ENCODE data around the gene UGT8. TPM values are rescaled to one million over a fixed set of nuclear protein-coding genes. Genes with fewer than 3 reads are reported as not detected.

UGT8 gene, protein sequence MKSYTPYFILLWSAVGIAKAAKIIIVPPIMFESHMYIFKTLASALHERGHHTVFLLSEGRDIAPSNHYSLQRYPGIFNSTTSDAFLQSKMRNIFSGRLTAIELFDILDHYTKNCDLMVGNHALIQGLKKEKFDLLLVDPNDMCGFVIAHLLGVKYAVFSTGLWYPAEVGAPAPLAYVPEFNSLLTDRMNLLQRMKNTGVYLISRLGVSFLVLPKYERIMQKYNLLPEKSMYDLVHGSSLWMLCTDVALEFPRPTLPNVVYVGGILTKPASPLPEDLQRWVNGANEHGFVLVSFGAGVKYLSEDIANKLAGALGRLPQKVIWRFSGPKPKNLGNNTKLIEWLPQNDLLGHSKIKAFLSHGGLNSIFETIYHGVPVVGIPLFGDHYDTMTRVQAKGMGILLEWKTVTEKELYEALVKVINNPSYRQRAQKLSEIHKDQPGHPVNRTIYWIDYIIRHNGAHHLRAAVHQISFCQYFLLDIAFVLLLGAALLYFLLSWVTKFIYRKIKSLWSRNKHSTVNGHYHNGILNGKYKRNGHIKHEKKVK
- total RNA-seq (not detected), polyA plus RNA-seq (not detected)

GRCh38 chr4:114598191-114599121, at the start of gene UGT8:
Gene UGT8 (plus strand): TSS chr4:114598807. CDS start chr4:114622881, 24,074 bp downstream.
- Histone ChIP-seq H3K4me3 (ENCODE audit: low read depth in 1 of 3, low read length in 3 of 3) (peak within 1 kb of the TSS in 2 of 3 donors; percentile 32 to 44), H3K36me3 (ENCODE audit: control insufficient read depth in 4 of 4, insufficient read depth in 3 of 4, low read depth in 1 of 4, low read length in 3 of 4) (no peaks in the 10 kb centered on the region), H3K27me3 (ENCODE audit: control insufficient read depth in 4 of 4, insufficient read depth in 4 of 4, low read length in 3 of 4) (peaks cover 0 to 10% (median 5%) of the 10 kb centered on the region in 4 donors), H3K9me3 (ENCODE audit: control insufficient read depth in 4 of 4, low read length in 3 of 4) (no peaks in the 10 kb centered on the region), H3K9ac (ENCODE audit: low read depth in 1 of 2, low read length in 2 of 2) (no peak within 1 kb of the TSS), H3K27ac (ENCODE audit: low read depth in 1 of 2, low read length in 2 of 2) (no peak within 1 kb of the TSS), H3K4me1 (ENCODE audit: control insufficient read depth in 4 of 4, insufficient read depth in 4 of 4, low read length in 3 of 4) (peaks cover 3 to 19% (median 10%) of the 10 kb centered on the region in 4 donors)
- TF ChIP-seq HNF4A (conservative IDR thresholded peaks at IDR 0.05) (no peak), SP1 (IDR thresholded peaks at IDR 0.05) (no peak)
- DNase-seq (ENCODE audit: low spot score) = no peak
- 3% methylated on average over 82 of the region's 84 CpGs for WGBS

DNA sequence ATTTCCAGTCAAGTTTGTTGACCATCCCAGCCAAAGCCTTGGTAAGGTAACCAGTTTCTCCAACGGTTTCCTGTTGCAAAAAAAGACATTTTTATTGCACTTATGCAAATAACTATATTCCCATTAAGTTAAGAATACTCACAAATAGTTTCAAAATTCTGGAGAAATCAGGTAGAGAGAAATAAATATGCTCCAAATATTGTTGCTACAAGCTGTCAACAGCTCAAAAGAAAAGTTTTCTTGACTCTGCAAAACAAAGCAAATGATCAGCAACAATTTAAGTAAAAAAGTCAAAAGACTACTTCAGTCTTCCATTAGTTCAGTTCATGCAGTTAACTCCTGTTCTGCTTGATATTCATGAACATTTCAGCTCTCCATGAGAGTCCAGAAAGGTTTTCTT, 49.0 kb upstream of the UGT8 start:
- Histone ChIP-seq H3K4me1 (ENCODE audit: control insufficient read depth in 4 of 4, insufficient read depth in 4 of 4, low read length in 3 of 4) (no peaks in the 10 kb centered on the region), H3K27ac (ENCODE audit: low read depth in 1 of 2, low read length in 2 of 2) (no peak overlapping the region), H3K27me3 (ENCODE audit: control insufficient read depth in 4 of 4, insufficient read depth in 4 of 4, low read length in 3 of 4) (no peaks in the 10 kb centered on the region), H3K4me3 (ENCODE audit: low read depth in 1 of 3, low read length in 3 of 3) (no peak overlapping the region), H3K9ac (ENCODE audit: low read depth in 1 of 2, low read length in 2 of 2) (no peak overlapping the region), H3K9me3 (ENCODE audit: control insufficient read depth in 4 of 4, low read length in 3 of 4) (no peaks in the 10 kb centered on the region), H3K36me3 (ENCODE audit: control insufficient read depth in 4 of 4, insufficient read depth in 3 of 4, low read depth in 1 of 4, low read length in 3 of 4) (no peaks in the 10 kb centered on the region)
- TF ChIP-seq NR2F2 (IDR thresholded peaks at IDR 0.05) (no peak), HNF4G (IDR thresholded peaks at IDR 0.05) (no peak), RAD21 (IDR thresholded peaks at IDR 0.05) (no peak), JUND (IDR thresholded peaks at IDR 0.05) (no peak), SP1 (IDR thresholded peaks at IDR 0.05) (no peak), GABPA (IDR thresholded peaks at IDR 0.05 in 1 of 2, conservative IDR thresholded peaks at IDR 0.05 in 1 of 2) (no peak), ATF3 (IDR thresholded peaks at IDR 0.05) (no peak), MAX (IDR thresholded peaks at IDR 0.05) (no peak), FOXA1 (IDR thresholded peaks at IDR 0.05) (no peak), RXRA (IDR thresholded peaks at IDR 0.05) (no peak), TAF1 (conservative IDR thresholded peaks at IDR 0.05) (no peak), YY1 (IDR thresholded peaks at IDR 0.05) (no peak)
- TF ChIP-seq, protein P1, sequence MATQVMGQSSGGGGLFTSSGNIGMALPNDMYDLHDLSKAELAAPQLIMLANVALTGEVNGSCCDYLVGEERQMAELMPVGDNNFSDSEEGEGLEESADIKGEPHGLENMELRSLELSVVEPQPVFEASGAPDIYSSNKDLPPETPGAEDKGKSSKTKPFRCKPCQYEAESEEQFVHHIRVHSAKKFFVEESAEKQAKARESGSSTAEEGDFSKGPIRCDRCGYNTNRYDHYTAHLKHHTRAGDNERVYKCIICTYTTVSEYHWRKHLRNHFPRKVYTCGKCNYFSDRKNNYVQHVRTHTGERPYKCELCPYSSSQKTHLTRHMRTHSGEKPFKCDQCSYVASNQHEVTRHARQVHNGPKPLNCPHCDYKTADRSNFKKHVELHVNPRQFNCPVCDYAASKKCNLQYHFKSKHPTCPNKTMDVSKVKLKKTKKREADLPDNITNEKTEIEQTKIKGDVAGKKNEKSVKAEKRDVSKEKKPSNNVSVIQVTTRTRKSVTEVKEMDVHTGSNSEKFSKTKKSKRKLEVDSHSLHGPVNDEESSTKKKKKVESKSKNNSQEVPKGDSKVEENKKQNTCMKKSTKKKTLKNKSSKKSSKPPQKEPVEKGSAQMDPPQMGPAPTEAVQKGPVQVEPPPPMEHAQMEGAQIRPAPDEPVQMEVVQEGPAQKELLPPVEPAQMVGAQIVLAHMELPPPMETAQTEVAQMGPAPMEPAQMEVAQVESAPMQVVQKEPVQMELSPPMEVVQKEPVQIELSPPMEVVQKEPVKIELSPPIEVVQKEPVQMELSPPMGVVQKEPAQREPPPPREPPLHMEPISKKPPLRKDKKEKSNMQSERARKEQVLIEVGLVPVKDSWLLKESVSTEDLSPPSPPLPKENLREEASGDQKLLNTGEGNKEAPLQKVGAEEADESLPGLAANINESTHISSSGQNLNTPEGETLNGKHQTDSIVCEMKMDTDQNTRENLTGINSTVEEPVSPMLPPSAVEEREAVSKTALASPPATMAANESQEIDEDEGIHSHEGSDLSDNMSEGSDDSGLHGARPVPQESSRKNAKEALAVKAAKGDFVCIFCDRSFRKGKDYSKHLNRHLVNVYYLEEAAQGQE (IDR thresholded peaks at IDR 0.05) = no peak
- TF ChIP-seq, protein P2, sequence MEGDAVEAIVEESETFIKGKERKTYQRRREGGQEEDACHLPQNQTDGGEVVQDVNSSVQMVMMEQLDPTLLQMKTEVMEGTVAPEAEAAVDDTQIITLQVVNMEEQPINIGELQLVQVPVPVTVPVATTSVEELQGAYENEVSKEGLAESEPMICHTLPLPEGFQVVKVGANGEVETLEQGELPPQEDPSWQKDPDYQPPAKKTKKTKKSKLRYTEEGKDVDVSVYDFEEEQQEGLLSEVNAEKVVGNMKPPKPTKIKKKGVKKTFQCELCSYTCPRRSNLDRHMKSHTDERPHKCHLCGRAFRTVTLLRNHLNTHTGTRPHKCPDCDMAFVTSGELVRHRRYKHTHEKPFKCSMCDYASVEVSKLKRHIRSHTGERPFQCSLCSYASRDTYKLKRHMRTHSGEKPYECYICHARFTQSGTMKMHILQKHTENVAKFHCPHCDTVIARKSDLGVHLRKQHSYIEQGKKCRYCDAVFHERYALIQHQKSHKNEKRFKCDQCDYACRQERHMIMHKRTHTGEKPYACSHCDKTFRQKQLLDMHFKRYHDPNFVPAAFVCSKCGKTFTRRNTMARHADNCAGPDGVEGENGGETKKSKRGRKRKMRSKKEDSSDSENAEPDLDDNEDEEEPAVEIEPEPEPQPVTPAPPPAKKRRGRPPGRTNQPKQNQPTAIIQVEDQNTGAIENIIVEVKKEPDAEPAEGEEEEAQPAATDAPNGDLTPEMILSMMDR (IDR thresholded peaks at IDR 0.05; ENCODE audit: low read depth, low read length, missing input control) = no peak
- 21% methylated on average over 1 of the region's 1 CpG for WGBS
- no peak for DNase-seq (ENCODE audit: low spot score)

Measured in liver (tissue), 9 donors.